HG03520 (cell line): Measurements from ENCODE around the gene ZNF322.
"Not testable (repeated sequence)": the region's sequence is repeated elsewhere in the genome, so short reads cannot be mapped to it uniquely, and the experiment has no call there.

Source experiments
- ATAC-seq: cut with Tn5 transposase; IDR thresholded peaks from one replicate; pipeline ENCODE4 v1.9.1; 2021; ENCODE audit warnings: mild to moderate bottlenecking, moderate library complexity; ENCODE audit not compliant: unreplicated experiment

Gene ZNF322, protein sequence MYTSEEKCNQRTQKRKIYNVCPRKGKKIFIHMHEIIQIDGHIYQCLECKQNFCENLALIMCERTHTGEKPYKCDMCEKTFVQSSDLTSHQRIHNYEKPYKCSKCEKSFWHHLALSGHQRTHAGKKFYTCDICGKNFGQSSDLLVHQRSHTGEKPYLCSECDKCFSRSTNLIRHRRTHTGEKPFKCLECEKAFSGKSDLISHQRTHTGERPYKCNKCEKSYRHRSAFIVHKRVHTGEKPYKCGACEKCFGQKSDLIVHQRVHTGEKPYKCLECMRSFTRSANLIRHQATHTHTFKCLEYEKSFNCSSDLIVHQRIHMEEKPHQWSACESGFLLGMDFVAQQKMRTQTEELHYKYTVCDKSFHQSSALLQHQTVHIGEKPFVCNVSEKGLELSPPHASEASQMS

GRCh38 chr6:26659042-26659999 lies at the start of gene ZNF322:
TSS of gene ZNF322 (minus strand) at chr6:26659746. CDS start at chr6:26638553, 21,193 bp downstream.
- peak; percentile 97 for ATAC-seq

GRCh38 chr6:26705780-26706179 lies 46.2 kb upstream of the ZNF322 start:
- not testable (repeated sequence) for ATAC-seq

GRCh38 chr6:26705352-26705751 lies 45.8 kb upstream of the ZNF322 start:
- ATAC-seq, result not testable (repeated sequence)

DNA sequence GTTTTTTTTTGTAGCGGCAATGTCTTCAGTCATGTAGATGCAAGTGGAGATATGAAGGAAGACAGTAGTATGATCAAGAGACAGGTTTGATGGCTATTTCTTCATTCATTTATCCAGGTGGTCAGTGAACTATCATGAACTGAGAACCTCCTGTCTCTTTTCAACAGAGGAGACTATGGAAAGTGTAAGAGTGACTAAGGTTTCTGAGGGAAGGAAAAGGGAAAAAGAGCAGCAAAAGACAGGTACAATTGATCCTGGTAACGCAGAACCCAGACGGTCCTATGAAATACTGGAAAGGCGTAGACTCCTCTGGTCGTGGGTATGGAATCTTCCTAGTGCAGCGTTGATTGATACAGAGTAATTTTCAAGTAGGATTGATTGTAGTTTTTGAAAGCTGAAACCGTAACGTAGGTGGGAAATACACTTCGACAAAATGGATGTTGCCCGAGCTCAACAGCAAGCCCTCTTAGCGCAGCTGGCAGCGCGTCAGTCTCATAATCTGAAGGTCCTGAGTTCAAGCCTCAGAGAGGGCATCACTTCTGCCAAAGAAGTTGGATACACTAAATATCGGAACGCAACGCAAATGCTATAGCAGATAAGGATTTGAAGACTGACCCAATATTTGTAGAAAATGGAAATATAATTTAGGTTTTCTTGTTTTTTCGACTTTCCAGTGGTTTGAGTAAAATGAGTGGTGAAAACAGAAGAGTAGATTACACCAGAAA lies 41.6 kb upstream of the ZNF322 start:
- not testable (repeated sequence) for ATAC-seq

DNA sequence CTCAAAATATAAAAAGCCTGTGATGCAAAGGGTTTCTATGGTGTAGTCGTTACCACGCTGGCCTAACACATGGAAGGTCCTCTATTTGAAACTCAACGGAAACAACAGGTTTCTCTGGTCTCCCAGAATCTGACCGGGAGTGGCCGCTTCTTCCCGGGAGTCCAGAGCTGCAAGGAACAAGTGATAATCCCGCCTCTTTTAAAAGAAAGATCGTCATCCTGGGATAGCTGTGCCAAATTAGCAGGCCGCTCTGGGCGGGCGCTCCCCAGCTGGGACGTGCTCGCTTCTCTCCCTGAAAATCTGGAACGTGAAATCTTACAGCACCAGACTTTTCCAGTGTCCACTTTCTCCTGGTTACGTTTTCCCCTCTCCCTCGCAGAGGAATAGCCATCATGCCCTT lies 38.0 kb upstream of the ZNF322 start:
- not testable (repeated sequence) for ATAC-seq

DNA sequence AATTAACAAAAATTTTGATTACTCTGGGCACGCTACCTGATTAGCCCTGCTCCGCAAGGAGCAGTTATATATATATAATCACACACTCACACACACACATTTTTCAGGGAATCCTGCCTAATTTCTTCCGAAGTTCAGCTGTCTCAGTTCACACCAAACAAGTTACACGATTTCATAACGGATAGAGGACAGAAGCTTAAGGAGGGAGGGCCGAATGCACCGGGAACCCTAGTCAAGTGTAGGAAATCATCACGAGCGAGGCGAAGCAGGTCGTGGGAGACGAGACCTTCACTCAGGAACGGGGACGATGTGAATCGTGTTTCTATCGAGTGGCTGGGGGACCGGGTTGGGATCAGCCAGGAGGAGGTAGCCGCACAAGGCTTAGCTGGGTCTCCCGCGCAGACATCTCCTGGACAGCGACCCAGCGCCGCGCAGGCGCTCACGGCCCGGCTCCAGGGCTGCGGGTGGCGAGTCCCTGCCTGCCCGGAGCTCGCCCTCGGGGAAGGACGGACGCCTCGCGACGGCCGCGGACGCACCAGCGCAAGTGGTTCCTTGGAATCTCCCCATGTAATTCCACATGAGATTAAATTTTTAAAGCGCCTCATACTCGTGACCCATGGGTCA lies 29.9 kb upstream of the ZNF322 start:
- not testable (repeated sequence) for ATAC-seq

DNA sequence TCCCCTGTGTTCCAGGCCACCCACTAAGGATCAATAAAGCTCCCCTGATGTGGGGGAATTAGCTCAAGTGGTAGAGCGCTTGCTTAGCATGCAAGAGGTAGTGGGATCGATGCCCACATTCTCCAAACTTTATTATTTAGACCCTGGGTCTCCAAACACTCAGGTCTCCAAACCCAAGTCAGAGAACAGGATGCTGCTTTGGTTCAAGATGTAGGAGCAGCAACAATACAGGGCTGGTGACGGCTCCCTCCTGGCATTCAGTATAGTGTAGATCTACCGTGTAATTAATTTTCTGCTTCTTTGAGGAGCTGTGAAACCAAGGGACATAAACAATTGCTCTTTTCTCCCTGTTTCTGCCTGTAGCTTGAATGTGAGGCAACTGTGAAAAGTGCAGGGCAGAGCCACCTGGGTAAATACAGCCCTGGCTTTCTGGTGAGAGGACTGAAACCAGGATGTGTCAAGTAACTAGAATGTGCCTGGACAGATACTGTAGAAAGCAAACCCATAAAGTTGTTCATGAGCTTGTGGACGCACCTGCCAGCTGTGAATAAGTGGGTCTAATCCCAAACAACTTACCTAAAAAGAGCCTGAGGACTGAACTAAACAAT lies 23.0 kb upstream of the ZNF322 start:
- ATAC-seq, result not testable (repeated sequence)

DNA sequence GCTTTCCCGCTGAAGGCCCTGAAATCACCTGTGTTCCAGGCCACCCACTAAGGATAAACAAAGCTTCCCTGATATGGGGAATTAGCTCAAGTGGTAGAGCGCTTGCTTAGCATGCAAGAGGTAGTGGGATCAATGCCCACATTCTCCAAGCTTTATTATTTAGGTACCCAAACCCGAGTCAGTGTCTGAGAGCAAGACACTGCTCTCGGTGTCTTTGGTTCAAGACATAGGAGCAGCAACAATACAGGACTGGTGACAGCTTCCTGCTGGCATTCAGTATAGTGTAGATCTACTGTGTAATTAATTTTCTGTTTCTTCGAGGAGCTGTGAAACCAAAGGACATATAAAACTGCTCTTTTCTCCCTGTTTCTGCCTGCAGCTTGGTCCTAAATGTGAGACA lies 13.7 kb upstream of the ZNF322 start:
- ATAC-seq, result not testable (repeated sequence)

- not testable (repeated sequence) for ATAC-seq
Observed at GRCh38 chr6:26670558-26670957, 11.0 kb upstream of the ZNF322 start.

DNA sequence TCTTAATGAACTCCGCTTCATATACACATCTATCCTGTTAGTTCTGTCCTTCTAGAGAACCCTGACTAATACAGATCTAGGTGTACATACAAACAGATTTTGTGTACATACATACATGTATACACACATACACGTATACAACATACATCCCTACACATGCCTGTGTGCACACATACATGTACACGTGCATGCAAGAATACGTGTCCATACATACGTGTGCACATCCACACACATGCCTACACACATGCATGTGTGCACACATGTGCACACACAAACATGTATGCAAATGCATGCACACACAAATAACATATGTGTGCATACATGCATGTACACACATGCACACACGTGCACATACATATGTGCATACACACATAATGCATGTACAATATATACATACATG lies 10.5 kb upstream of the ZNF322 start:
- not testable (repeated sequence) for ATAC-seq

GRCh38 chr6:26660000-26660361 lies 435 bp upstream of the ZNF322 start:
- peak; percentile 28 for ATAC-seq

DNA sequence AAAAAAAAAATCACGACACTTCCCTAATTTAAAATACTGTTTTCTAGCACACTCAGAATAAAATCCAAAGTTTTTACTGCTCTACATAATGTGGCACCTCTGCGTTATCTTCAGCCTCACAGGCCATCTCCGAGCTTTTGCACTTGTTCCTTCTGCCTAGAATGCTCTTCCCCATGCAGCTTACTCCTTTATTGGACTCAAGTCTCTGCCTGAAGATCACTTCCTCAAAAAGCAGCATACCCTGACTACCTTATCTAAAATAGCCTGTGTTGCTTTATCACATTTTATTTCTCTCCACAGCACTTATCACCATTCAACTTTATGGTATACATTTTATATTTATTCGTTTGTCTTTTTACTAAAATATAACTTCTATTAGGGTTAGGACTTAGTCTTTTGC lies 2.3 kb downstream of the ZNF322 start:
- no peak for ATAC-seq

DNA sequence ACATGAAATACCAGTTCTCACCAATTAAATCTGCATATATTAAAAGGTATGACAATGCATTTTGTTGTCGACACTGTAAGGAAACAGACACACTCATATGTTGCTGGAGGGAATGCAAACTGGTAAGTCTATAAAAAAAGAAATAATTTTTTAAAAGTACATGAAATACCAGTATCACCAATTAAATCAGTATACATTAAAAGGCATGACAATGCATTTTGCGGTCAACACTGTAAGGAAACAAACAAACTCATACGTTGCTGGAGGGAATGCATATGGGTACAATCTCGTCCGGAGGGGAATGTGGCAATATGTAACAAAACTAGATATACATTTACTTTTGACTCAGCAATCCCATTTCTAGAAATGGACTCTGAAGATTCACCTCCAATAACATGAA lies 6.5 kb downstream of the ZNF322 start:
- no peak for ATAC-seq

GRCh38 chr6:26651133-26651781 lies 8.3 kb downstream of the ZNF322 start:
- no peak for ATAC-seq

DNA sequence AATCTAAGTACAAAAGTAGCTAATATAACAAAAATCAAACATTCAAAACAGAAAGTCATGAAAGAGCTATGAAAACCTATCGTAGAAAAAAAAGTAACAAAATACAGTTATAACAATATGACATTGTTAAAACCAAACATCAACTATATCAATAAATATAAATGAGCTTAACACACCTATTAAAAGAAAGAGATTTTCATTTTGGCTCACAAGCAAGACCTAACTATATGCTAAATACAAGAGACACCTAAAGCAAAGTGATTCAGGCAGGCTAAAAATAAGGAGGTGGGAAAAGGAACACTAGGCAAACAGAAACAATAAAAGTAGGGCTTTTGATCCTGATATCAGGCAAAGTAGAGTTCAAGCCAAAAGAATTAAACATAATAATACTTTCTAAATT lies 13.5 kb downstream of the ZNF322 start:
- no peak for ATAC-seq

- no peak for ATAC-seq
Observed at GRCh38 chr6:26640806-26641205, 18.7 kb downstream of the ZNF322 start.

GRCh38 chr6:26629359-26629758 lies 30.2 kb downstream of the ZNF322 start:
- ATAC-seq, result no peak

- no peak for ATAC-seq
Observed at GRCh38 chr6:26627843-26628242, 31.7 kb downstream of the ZNF322 start.

GRCh38 chr6:26624557-26624956 lies 35.0 kb downstream of the ZNF322 start:
- no peak for ATAC-seq
